HG03025 (cell line): ENCODE measurements around the gene MTHFR.

Source experiments
- ATAC-seq: cut with Tn5 transposase; IDR thresholded peaks from one replicate; pipeline ENCODE4 v1.9.1; 2021; ENCODE audit warnings: mild to moderate bottlenecking, moderate library complexity; ENCODE audit not compliant: unreplicated experiment, low FRiP score

MTHFR gene

DNA sequence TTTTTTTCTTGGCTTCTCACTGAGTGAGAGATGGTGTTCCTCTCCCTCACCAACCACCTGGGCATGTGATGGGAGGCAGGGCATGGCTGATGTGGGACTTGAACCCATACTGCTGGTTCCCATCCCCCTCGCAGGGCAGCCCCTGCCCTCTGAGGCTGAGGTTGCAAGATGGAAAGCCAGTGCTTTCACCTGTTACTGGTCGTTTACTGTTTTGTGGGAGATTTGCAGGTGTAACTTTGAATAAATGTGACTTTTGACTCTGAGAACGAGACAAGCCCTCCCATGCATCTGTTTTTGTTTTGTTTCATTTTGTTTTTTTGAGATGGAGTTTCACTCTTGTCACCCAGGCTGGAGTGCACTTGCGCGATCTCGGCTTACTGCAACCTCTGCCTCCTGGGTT lies 22.2 kb downstream of the MTHFR start:
- ATAC-seq: no peak

DNA sequence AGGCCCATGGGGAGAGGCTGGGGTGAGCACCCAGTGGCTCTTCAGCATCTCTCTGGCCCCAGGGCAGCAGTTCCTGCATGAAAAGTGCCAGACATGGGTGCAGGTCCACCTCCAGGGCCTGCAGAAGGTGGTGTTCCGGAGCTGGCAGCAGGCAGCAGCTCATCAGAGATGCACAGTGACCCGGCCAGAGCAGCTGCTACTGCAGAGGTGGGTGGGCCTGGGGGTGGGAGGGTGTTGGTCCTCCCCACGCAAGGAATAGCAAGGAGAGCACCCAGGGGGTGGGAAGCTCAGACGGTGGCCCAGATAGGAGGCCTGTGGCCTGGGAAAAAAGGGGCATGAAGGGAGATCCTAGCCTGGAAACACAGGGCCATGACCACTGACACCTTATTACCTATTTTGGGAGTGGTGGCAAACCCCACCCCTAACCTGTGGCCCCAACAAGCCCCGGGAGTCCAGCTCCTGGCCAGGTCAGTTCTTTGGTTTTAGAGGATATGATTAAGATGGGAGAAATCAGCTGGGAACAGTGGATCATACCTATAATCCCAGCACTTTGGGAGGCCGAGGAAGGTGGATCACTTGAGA lies 23.5 kb downstream of the MTHFR start:
- no peak for ATAC-seq

DNA sequence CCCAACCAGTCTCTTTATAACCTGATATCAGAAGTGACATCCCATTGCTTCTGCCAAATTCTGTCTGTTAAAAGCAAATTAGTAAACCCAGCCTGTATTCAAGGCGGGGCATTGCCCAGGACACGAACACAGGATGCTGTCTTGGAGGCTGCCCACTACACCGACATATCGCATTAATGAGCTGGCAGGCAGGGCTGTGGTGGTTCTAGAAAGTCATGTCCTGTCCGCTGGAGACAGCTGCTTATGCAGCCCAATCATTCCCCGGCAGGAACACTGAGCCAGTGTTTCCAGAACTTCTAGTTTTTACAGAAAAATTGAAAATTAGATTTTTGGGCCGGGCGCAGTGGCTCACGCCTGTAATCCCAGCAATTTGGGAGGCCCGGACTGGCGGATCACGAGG lies 24.5 kb downstream of the MTHFR start:
- ATAC-seq: no peak

DNA sequence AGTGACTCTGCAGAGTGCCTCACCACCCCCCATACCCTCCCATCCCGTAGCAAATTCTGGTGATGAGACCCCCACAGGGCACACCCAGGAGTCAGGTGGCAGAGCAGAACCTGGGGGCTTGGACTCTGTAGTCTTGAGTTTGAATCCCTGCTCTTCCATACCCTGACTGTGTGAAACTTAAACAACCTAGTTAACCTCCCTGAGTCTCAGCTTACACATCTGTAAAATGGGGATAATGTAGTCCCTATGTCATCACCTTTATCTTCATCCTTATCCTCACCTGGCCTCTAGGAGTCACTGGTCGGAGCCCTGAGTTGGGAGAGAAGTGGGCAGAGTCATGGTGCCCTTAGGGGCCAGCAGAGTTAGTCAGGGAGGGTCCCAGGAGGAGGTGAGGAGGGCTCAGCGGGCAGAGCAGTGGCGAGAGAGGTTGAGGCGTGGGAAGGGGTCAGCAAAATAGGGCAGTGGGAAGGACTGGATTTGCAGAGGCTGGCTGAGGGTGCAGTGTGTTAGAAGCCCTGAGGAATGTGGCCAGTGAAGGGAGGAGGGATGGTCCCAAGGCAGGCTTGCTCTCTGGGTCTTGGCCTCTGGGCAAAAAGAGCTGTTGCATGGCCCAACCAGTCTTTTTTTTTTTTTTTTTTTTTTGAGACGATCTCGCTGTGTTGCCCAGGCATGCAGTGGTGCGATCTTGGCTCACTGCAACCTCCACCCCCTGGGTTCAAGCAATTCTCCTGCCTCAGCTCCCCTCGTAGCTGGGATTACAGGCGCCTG lies 25.2 kb downstream of the MTHFR start:
- ATAC-seq: no peak

DNA sequence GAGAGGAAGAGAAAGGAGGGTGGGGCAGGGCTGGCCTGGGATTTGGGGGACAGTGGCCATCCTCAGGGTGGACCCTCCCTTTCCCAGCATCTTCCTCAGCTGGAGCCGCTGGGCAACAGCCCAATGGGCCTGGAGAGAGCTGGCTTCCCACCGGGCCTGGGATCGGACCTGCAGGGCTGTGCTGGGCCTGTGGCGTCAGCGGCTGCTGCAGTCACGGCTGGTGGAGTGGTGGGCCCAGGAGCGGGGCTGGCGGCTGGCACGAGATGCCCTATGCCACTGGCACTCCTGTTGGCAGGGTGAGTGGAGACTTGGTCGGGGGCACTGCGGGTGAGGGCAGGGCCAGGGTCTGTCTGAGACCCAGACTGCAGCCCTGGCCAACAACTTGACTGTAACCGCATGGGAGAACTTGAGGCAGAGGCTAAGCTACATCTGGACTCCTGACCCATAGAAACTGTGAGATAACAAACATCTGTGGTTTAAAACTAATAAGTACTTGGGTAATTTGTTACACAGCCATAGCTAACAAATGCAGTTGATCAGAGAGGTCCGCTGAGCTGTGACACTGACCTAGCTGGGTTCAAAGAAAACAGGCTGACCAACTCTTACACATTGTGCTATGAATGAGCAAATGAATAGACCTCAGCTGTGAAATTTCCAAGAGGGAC lies 25.9 kb downstream of the MTHFR start:
- no peak for ATAC-seq

DNA sequence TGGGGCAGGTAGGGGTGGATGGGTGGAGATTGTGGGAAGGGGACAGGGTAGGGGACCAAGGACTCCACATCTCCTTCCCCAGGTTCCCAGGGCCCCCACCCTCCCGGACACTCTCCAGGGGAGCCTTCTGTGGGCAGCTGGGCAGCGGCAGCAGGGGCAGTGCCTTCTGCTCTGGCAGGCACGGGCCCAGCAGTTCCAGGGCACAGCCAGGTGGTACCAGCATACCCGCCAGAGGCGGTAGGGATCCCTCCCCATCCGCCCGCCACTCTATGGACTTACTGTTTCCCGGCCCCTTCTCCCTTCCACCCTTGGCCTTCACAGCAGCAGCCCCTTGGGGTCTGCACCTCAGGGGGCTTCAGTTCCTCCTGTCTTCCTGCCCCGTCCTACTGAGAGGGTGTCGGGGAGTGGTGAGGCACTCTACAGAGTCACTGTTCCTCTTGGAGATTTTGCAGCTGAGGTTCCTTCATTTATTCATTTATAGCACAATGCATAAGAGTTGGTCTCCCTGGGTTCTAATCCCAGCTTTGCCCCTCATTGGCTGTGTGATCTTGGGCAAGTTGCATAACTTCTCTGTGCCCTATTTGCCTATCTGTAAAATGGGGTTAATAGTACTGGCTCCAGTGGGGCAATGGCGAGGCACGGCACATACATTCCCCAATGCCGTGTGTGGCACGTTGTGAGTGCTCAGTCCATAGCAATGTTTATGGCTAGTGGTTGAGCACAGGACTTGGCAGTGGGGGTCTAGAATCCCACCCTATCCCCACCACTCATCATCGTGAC lies 26.7 kb downstream of the MTHFR start:
- ATAC-seq: no peak

DNA sequence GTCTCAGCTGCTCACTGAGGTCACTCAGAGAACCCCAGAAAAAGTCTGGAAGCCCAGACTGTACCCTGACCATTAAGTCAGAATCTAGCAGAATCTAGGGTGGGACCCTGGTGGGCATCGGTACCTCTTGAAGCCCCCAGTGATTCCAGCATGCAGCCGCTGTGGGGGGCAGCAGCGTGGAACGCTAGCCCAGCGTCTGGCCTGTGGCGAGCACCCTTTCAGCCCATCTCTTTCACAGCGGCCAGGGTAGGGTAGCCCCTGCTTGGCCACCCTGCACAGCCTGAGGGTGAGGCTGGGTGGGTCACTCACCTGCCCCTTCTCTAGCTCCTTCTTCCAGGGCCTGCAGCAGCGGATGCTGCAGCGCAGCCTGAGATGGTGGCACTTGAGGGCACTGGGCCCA lies 27.4 kb downstream of the MTHFR start:
- no peak for ATAC-seq

DNA sequence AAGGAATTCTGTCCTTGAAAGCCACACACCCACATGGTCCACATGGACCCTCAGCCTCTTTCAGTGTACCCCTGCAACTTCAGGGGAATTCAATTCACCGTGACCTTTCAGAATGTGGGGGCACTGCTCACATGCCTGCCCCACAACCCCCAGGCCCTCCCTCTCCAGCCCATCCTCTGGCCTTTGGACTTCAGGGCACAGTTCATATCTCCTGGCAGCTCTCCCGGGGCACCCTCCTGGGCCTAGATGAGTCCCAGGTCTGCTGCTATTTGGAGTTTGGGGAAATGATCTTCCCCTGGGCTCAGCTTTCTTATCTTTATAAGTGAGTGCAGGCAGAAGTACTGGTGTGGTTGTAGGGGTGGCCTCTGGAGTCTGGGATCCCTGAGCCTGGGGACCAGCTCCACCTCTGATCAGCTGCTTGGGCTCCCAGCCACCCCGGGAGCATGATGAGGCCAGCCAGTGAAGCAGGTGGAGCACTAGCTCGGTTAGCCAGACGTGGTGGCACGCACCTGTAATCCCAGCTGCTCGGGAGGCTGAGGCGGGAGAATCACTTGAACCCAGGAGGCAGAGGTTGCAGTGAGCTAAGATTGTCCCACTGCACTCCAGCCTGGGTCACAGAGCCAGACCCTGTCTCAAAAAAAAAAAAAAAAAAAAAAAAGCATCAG lies 28.0 kb downstream of the MTHFR start:
- ATAC-seq: no peak

DNA sequence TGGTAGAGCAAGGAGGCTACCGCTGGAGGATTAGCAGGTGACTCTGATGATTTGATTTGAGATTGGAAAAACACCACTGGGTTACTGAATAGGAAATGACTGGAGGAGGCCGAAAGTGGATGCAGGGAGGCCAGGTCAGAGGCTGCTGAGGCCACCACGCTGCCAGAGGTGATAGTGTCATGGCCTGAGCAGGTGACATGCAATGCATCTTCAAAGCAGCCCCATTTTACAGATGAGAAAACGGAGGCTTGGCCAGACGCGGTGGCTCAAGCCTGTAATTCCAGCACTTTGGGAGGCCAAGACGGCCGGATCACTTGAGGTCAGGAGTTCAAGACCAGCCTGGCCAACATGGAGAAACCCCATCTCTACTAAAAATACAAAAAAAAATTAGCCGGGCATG lies 31.0 kb downstream of the MTHFR start:
- ATAC-seq: no peak

DNA sequence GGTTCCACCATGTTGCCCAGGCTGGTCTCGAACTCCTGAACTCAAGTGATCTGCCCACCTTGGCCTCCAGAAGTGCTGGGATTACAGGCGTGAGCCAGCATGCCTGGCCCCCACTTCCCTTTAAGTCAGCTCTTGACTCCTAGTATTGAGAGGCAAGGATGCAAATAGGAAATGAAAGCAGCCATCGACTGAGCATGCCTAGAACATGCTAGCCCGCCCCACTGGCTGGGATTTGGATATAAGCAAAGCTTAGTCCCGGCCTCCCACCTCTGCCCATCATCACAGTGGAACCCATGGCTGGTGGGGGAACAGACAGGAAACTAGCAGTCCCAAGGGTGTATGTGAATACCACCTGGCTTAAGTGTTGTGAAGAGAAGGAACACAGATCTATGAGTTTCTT lies 33.3 kb downstream of the MTHFR start:
- no peak for ATAC-seq

DNA sequence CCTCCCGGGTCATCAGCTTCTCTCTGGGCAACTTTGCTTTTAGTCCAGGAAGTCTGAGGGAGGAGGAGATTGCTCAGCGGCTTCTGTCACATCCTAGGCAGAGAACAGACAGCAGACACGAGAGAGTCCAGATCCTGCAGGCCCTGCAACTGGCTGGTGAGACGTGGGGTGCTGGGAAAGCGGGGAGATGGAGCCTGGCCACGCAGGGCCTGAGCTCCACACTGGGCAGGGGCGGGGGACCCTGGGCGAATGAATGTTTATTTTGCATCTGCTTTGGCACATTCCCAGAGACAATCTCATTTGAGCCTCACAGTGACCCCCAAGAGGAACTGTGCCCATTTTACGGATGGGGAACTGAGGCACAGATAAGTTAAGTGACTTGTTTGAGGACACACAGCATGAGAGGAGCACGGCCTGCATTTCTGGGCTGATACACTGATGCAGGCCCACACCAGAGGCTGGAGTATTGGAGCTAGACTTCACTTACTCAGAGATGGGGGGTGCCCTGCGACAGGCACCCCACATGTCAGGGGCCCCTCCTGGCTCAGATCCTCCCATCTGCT lies 34.2 kb downstream of the MTHFR start:
- no peak for ATAC-seq

DNA sequence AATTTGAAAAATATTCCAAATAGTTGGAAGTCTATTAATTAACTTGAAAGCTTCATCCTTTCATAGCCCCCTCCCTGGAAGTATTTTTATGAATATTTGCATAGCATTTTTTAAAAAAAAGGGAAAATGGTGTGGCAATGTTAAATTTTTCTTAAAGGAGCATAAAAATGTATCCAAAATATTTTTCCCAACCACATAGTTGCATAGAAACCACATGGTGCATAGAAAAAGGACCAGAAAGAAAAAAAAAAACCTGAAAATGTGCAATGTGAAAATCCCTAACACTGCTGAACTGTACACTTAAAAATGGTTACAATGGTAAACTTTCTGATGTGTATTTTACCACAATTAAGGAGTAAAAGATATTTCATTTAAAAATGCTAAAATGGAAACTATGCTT lies 35.8 kb downstream of the MTHFR start:
- no peak for ATAC-seq

DNA sequence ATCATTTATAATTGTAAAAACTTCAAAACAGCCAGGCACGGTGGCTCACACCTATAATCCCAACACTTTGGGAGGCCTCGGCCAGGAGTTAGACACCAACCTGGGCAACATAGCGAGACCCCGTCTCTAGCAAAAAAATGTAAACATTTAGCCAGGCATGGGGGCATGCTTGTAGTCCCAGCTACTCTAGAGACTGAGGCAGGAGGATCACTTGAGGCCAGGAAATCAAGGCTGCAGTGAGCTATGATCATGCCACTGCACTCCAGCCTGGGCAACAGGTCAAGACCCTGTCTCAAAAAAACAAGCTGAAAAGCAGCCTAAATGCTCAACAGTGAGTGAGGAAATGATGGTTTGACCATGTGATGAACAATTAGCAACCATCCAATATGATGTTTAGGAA lies 36.5 kb downstream of the MTHFR start:
- no peak for ATAC-seq

DNA sequence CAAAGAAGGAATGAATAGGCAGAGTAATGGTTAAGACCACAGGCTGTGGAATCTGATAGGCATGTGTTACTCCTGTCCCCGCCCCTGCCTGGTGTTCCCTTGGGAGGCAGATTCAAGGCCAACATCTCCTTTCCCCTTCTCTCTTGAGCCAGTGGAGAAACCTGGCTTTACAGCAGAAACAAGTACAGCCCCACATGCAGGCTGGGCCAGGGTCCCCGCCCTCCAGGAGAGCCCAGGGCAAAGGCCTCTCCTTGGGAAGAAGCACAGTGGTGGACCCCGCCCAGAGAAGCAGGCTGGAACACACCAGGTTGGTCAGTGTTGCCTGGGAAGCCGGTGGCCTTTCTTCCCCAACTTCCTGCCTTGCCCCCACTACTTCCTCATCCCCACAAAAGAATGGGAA lies 36.9 kb downstream of the MTHFR start:
- ATAC-seq: no peak

DNA sequence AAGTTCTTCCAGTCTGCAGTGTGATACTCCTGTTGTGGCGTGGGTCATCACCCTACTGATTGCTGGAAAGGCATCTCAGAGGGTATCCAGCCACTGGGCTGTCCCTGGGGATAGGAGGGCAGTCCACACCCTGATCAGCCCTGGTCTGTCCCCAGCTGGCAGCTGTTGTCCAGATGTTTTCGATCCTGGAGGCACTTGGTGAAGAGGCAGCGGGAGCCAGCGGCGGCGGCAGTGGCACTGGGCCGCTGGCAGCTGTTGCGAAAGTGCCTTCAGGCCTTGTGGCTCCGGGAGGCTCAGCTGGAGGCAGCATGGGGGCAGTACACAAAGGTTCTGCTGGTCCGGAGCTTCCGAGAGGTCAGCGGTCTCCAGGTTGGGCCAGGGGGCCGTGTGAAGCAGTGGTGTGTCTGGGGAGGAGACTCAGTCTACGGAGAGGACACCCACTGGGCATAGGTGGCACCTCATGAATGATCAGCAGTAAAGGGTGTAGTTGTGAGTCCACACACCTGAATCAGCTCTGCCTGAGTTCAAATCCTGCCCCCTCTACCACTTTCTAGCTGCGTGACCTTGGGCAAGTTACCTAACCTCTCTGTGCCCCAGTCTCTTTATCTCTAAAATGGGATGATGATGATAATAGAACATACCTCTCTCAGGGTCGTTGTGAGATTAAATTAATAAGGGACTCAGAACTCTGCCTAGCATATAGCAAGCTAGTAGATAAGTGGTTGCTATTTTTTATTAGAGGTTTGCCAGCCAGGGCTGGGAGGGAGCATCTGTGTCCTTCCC lies 37.7 kb downstream of the MTHFR start:
- ATAC-seq: no peak

DNA sequence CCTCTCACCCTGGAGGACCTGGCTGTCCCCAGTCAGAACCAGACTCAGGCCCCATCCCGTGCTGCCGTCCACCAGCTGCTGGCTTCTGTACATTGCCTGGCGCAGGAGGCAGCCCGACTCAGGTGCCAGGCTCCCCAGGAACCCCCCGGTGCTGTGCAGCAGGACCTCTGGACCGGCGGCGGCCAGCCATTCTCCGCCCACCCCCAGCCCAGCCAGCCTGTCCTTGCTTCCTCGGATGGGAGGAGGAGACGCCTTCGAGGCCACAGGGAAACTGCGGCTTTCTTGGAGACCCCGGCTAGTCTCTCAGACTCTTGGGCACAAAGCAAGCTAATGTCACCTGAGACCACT lies 39.4 kb downstream of the MTHFR start:
- no peak for ATAC-seq

DNA sequence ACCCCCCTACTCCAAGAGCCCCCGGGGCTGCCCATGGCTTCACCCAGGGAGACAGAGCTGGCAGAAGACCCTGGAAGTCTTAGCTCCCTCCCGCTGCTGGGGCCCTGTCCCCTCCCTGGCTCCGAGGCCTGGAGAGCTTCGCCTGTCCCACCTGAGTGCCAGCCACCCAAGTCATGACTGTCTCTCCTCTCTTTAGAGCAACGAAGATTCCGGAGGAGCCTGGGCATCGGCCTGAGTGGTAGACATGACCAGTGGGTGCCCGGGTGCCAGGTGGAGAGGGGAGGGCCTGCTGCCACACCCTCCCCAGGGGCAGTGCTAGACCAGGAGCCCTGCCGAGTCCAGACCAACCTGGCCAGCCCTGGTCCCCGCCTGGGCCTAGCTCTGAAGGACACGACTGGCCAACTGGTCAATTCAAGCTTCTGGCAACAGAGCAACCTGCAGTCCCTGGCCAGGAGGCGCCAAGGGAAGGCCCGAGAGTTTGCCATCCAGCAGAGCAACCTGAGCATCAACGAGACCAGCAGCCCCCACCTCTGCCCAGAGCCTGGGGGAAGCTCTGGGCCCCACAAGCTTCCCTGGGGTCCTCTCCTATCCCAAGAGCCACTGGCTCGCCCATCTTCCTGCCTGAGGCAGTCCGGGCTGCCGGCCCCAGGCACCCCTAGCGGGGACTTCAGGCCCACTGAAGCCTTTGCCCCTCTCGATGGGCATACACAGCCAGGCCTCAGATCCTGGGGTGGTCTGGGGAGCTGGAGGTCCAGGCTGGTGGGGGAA lies 39.9 kb downstream of the MTHFR start:
- no peak for ATAC-seq

DNA sequence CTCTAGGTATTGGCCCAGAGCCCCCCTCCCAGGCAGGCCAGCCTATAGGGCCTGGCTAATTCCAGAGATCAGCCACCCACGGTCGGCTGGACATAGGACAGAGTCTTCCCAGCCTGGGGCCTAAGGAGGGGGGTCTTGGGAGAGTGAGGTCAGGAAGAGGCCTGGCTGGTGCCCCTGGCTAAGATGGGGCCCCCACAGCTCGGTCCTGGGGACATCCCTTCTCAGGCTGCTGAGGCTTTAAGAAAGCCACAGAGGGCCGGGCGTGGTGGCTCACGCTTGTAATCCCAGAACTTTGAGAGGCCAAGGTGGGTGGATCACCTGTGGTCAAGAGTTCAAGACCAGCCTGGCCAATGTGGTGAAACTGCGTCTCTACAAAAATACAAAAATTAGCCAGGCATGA lies 41.2 kb downstream of the MTHFR start:
- ATAC-seq: no peak

DNA sequence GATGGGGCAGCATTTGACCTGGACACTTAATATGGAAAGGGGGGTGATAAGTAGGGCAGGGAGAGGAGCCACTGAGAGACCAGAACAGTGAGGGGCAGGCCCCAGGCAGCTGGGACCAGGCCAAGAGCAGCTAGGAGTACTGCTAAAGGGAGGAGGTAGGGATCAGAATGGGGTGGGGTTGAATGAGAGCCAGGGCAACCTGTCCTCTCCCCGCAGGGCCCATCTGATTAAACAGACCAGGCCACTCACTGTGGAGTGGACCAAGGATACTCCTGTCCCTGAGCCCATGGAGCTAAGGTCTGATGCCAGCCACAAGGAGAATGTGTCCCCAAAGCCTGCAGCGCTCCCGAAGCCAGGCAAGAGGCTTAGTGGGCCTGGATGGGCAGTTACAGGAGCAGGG lies 41.6 kb downstream of the MTHFR start:
- no peak for ATAC-seq
